Stomach (tissue), 4 donors: ENCODE data around the gene LPAR3.

ENCODE experiments used
- EP300 ChIP-seq: sonication (generic); formaldehyde crosslinking; IDR thresholded peaks from one replicate; pipeline ENCODE4 v1.6.1; 2017; ENCODE audit warnings: antibody characterized with exemption
- POLR2A ChIP-seq, 4 donors: fragments of 450-650 bp; IDR thresholded peaks; one replicate each; pipeline ENCODE4 v1.6.1; 2016; ENCODE audit warnings: antibody characterized with exemption in 4 of 4, control low read depth in 2 of 4, mild to moderate bottlenecking in 1 of 4, moderate library complexity in 1 of 4
- POLR2AphosphoS5 ChIP-seq, 3 donors: sonication (generic); formaldehyde crosslinking; IDR thresholded peaks; one replicate each; pipeline ENCODE4 v1.6.1; 2016; ENCODE audit warnings: antibody characterized with exemption in 3 of 3
- TF ChIP-seq, protein P1 (sequence below), 7 experiments: fragments of 450-650 bp in 4 of 7; fragments of 200-600 bp in 3 of 7; sonication (generic) in 3 of 7; IDR thresholded peaks; one replicate each; pipeline ENCODE4 v1.5.1; 2016 to 2019; ENCODE audit warnings: antibody characterized with exemption in 7 of 7, control low read depth in 2 of 7, mild to moderate bottlenecking in 1 of 7

DNA sequence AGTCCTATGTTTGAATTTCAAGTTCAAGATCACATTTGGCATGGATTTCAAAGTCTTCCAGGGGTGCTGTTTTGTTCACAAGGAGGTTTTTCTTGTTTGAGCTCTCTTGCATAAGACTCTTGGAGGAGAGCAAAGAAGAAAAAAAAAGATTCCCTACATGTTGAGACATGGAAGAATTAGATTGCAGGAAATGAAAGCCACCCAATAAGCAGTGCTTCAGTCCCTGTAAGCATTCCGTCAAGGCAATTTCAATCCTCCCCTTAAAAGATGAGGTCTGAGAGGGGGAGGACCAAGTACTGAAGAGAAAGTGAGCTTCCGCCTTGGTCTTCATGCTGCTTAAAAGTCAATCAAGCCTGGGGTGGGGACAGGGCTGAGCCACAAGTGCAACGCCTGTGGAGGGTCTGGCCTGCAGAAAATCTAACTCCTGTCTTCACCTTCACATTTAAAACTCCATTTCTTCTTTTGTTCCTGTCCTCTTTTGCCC lies 50.2 kb downstream of the LPAR3 start:
- TF ChIP-seq, protein P1, sequence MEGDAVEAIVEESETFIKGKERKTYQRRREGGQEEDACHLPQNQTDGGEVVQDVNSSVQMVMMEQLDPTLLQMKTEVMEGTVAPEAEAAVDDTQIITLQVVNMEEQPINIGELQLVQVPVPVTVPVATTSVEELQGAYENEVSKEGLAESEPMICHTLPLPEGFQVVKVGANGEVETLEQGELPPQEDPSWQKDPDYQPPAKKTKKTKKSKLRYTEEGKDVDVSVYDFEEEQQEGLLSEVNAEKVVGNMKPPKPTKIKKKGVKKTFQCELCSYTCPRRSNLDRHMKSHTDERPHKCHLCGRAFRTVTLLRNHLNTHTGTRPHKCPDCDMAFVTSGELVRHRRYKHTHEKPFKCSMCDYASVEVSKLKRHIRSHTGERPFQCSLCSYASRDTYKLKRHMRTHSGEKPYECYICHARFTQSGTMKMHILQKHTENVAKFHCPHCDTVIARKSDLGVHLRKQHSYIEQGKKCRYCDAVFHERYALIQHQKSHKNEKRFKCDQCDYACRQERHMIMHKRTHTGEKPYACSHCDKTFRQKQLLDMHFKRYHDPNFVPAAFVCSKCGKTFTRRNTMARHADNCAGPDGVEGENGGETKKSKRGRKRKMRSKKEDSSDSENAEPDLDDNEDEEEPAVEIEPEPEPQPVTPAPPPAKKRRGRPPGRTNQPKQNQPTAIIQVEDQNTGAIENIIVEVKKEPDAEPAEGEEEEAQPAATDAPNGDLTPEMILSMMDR (IDR thresholded peaks at IDR 0.05): no peak
- TF ChIP-seq POLR2AphosphoS5 (IDR thresholded peaks at IDR 0.05) (no peak), POLR2A (IDR thresholded peaks at IDR 0.05) (no peak), EP300 (no peak)
